Esophagus squamous epithelium (tissue), 4 donors: ENCODE results near the gene FSHB.

Source experiments
- CTCF ChIP-seq, 6 experiments: fragments of 450-650 bp in 4 of 6; fragments of 200-600 bp in 2 of 6; sonication (generic) in 2 of 6; IDR thresholded peaks; one replicate each; pipeline ENCODE4 v1.5.1; 2016 to 2019; ENCODE audit warnings: antibody characterized with exemption in 6 of 6, mild to moderate bottlenecking in 4 of 6, moderate library complexity in 4 of 6
- POLR2A ChIP-seq, 4 donors: fragments of 450-650 bp; IDR thresholded peaks; one replicate each; pipeline ENCODE4 v1.6.1; 2017; ENCODE audit warnings: antibody characterized with exemption in 4 of 4, mild to moderate bottlenecking in 4 of 4, moderate library complexity in 3 of 4

GRCh38 chr11:30218278-30218677, 12.5 kb upstream of the FSHB start:
- TF ChIP-seq CTCF (IDR thresholded peaks at IDR 0.05) = no peak
- no peak for TF ChIP-seq POLR2A (IDR thresholded peaks at IDR 0.05)
